ENCODE results near the gene OSR1.

DNA sequence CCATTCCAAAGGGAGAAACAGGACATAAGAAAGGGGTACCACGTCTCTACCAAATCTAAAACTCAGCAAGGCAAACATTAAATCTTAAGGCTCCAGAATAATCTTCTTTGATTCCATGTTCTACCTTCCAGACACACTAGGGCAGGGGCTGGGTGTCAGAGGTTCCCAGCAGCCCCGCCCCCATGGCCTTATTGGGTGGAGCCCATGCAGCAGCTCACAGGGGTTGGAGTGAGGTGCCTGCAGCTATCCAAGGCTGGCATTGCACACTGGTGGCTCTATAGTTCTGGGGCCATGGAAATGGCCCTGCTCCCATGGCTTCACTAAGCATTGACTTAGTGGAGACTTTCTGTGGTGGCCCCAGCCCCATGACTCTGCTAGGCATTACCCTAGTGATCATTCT, 14.9 kb upstream of the OSR1 start:
- TF ChIP-seq, protein P1, sequence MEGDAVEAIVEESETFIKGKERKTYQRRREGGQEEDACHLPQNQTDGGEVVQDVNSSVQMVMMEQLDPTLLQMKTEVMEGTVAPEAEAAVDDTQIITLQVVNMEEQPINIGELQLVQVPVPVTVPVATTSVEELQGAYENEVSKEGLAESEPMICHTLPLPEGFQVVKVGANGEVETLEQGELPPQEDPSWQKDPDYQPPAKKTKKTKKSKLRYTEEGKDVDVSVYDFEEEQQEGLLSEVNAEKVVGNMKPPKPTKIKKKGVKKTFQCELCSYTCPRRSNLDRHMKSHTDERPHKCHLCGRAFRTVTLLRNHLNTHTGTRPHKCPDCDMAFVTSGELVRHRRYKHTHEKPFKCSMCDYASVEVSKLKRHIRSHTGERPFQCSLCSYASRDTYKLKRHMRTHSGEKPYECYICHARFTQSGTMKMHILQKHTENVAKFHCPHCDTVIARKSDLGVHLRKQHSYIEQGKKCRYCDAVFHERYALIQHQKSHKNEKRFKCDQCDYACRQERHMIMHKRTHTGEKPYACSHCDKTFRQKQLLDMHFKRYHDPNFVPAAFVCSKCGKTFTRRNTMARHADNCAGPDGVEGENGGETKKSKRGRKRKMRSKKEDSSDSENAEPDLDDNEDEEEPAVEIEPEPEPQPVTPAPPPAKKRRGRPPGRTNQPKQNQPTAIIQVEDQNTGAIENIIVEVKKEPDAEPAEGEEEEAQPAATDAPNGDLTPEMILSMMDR (IDR thresholded peaks at IDR 0.05 in 8 of 11, conservative IDR thresholded peaks at IDR 0.05 in 3 of 11), result no peak
- no peak for TF ChIP-seq POLR2AphosphoS5 (IDR thresholded peaks at IDR 0.05)

Data from spleen (tissue), 7 donors.